A673 (cell line): Measurements from ENCODE around the gene WDHD1. TPM values are rescaled to one million over a fixed set of nuclear protein-coding genes. Genes with fewer than 3 reads are reported as not detected.

Source experiments
- BruUV-seq: library from RNA; stranded (reverse); fragments of 400-500 nt; replicated peaks from 2 replicates; lab custom pipeline; 2021; lab: Mats Ljungman, UMichigan
- CTCF ChIA-PET: fragments of 300-600 bp; sonication (Branson Sonifier 250); formaldehyde crosslinking; loops from one replicate; lab custom pipeline; 2022; ENCODE audit warnings: antibody characterized with exemption; lab: Charles Lee
- POLR2A ChIA-PET: fragments of 300-600 bp; sonication (Branson Sonifier 250); formaldehyde crosslinking; loops from one replicate; lab custom pipeline; 2022; ENCODE audit warnings: antibody characterized with exemption; ENCODE audit not compliant: low non-redundant PET; lab: Charles Lee
- DNase-seq: peaks from one replicate; pipeline ENCODE4 v3.0.0-alpha.2; 2015; ENCODE audit warnings: low spot score
- H3K27ac ChIP-seq: fragments of 200-600 bp; sonication (generic); 2 replicates; pipeline ENCODE4 v1.5.1; 2016; ENCODE audit warnings: mixed run types, low read depth, mild to moderate bottlenecking, mixed read lengths, antibody characterized with exemption, low read length; ENCODE audit not compliant: poor library complexity, severe bottlenecking
- H3K27me3 ChIP-seq: fragments of 200-600 bp; sonication (generic); replicated peaks from 2 replicates; pipeline ENCODE4 v1.6.1; 2017; ENCODE audit warnings: mixed run types, low read depth, mild to moderate bottlenecking, mixed read lengths, antibody characterized with exemption, low read length; ENCODE audit not compliant: insufficient read depth, poor library complexity
- H3K36me3 ChIP-seq: fragments of 200-600 bp; sonication (generic); 2 replicates; pipeline ENCODE4 v1.6.1; 2016; ENCODE audit warnings: mixed run types, mild to moderate bottlenecking, mixed read lengths, antibody characterized with exemption, low read length; ENCODE audit not compliant: insufficient read depth, poor library complexity, severe bottlenecking
- H3K4me1 ChIP-seq: fragments of 200-600 bp; sonication (generic); 2 replicates; pipeline ENCODE4 v1.6.1; 2017; ENCODE audit warnings: mixed run types, mild to moderate bottlenecking, mixed read lengths, antibody characterized with exemption, low read length; ENCODE audit not compliant: insufficient read depth, poor library complexity, severe bottlenecking
- H3K4me3 ChIP-seq: fragments of 200-600 bp; sonication (generic); 2 replicates; pipeline ENCODE4 v1.5.1; 2016; ENCODE audit warnings: low read depth, mixed run types, mild to moderate bottlenecking, mixed read lengths, low read length; ENCODE audit not compliant: poor library complexity, severe bottlenecking
- H3K9me3 ChIP-seq: fragments of 200-600 bp; sonication (generic); 2 replicates; pipeline ENCODE4 v1.6.1; 2016; ENCODE audit warnings: mixed run types, low read depth, mild to moderate bottlenecking, mixed read lengths, antibody characterized with exemption, low read length; ENCODE audit not compliant: poor library complexity, severe bottlenecking
- EZH2 ChIP-seq: fragments of 200-600 bp; sonication (generic); IDR thresholded peaks from 2 replicates; pipeline ENCODE4 v1.6.1; 2017; ENCODE audit warnings: borderline replicate concordance, low read depth, mild to moderate bottlenecking, mixed read lengths, antibody characterized with exemption, low read length; ENCODE audit not compliant: poor library complexity, severe bottlenecking
- intact Hi-C: fragments of 100-400 bp; cut with micrococcal nuclease; formaldehyde crosslinking; loops from one replicate; pipeline ENCODE4 v1.10.0; 2022; ENCODE audit not compliant: unreplicated experiment
- total RNA-seq: library from RNA; stranded (reverse); gene quantifications from 2 replicates; pipeline ENCODE4 v1.2.3, GENCODE V29; 2021
- TF ChIP-seq, protein P1 (sequence below): fragments of 300-800, 200-600 bp; sonication (generic); conservative IDR thresholded peaks from 2 replicates; pipeline ENCODE4 v1.5.1; 2017; ENCODE audit warnings: low read depth, mild to moderate bottlenecking, antibody characterized with exemption, low read length, moderate library complexity, mixed read lengths

Gene WDHD1
- total RNA-seq, 1 experiment from 2014 or later: 52.7 TPM

DNA sequence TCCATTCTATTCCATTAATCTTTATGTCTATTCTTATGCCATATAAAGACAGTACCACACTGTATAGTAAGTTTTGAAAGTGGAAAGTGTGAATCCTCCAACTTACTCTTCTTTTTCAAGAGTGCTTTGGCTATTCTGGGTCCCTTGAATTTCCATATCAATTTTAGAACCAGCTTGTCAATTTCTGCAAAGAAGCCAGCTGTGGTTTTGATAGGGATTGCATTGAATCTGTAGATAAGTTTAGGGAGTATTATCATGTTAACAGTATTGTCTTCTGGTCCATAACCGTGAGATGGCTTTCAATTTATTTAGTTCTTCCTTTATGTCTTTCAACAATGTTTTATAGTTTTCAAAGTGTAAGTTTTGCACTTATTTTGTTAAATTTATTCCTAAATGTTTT lies 90.1 kb downstream of the WDHD1 start:
- BruUV-seq: no TSS peak
- H3K27ac ChIP-seq: no peak overlapping the region
- ChIA-PET POLR2A (no interaction called here), CTCF (no interaction called here)
- TF ChIP-seq, protein P1, sequence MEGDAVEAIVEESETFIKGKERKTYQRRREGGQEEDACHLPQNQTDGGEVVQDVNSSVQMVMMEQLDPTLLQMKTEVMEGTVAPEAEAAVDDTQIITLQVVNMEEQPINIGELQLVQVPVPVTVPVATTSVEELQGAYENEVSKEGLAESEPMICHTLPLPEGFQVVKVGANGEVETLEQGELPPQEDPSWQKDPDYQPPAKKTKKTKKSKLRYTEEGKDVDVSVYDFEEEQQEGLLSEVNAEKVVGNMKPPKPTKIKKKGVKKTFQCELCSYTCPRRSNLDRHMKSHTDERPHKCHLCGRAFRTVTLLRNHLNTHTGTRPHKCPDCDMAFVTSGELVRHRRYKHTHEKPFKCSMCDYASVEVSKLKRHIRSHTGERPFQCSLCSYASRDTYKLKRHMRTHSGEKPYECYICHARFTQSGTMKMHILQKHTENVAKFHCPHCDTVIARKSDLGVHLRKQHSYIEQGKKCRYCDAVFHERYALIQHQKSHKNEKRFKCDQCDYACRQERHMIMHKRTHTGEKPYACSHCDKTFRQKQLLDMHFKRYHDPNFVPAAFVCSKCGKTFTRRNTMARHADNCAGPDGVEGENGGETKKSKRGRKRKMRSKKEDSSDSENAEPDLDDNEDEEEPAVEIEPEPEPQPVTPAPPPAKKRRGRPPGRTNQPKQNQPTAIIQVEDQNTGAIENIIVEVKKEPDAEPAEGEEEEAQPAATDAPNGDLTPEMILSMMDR: no peak
- TF ChIP-seq EZH2: no peak
- no peaks in the 10 kb centered on the region for H3K9me3 ChIP-seq
- intact Hi-C loops: no loop called here
- peaks cover 16% of the 10 kb centered on the region for H3K36me3 ChIP-seq
- no peaks in the 10 kb centered on the region for H3K4me1 ChIP-seq
- no peak overlapping the region for H3K4me3 ChIP-seq
- H3K27me3 ChIP-seq: no peaks in the 10 kb centered on the region
- DNase-seq: no peak

DNA sequence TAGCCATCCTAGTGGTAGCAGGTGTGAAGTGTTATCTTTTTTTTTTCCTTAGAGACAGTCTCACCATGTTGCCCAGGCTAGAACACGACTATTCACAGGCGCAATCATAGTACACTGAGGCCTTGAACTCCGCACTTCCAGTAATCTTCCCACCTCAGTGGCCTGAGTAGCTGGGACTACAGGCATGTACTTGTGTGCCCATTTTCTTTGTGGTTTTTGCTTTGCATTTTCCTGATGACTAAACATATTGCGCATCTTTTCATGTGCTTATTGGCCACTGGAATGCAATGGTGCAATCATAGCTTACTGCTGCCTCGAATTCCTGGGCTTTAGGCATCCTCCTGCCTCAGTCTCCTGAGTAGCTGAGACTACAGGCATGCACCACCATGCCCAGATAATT lies 90.9 kb downstream of the WDHD1 start:
- ChIA-PET CTCF (no interaction called here), POLR2A (no interaction called here)
- Histone ChIP-seq H3K9me3 (no peaks in the 10 kb centered on the region), H3K4me3 (no peak overlapping the region), H3K4me1 (peaks cover 4% of the 10 kb centered on the region), H3K36me3 (peaks cover 9% of the 10 kb centered on the region), H3K27me3 (no peaks in the 10 kb centered on the region), H3K27ac (no peak overlapping the region)
- TF ChIP-seq EZH2: no peak
- TF ChIP-seq, protein P1: no peak
- BruUV-seq: no TSS peak
- intact Hi-C loops: no loop called here
- no peak for DNase-seq

DNA sequence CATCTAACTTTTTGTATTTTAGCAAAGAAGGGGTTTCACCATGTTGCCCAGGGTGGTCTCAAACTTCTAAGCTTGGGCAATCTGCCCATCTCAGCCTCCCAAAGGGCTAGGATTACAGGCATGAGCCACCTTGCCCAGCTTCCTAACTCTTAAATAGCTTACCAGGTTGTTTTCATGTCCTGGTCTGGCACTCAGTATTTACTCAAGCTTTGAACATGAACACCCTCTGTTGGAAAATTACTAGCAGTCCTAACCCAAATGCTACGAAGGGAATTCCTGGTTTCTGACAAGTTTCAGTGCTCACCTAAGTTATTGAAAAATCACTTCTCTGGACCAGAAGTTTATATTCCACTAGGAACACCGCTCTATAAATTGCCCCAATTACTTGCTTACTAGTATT lies 91.8 kb downstream of the WDHD1 start:
- H3K4me3 ChIP-seq: no peak overlapping the region
- CTCF ChIA-PET: no interaction called here
- TF ChIP-seq, protein P1: no peak
- no peak for TF ChIP-seq EZH2
- H3K9me3 ChIP-seq: no peaks in the 10 kb centered on the region
- peaks cover under 1% of the 10 kb centered on the region for H3K36me3 ChIP-seq
- BruUV-seq: no TSS peak
- peaks cover 6% of the 10 kb centered on the region for H3K4me1 ChIP-seq
- intact Hi-C loops: no loop called here
- POLR2A ChIA-PET: no interaction called here
- DNase-seq: no peak
- no peak overlapping the region for H3K27ac ChIP-seq
- no peaks in the 10 kb centered on the region for H3K27me3 ChIP-seq
